Activated T-cell treated with anti-CD3 and anti-CD28 coated beads, Interleukin-2, amount 50 U/mL, for 24 hours (primary cell): Measurements from ENCODE around the gene GTF2I.
"Not testable (repeated sequence)": the region's sequence is repeated elsewhere in the genome, so short reads cannot be mapped to it uniquely, and the experiment has no call there.

Source experiments
- DNase-seq: peaks from one replicate; pipeline ENCODE4 v3.0.0-alpha.2; 2020
- H3K27ac Mint-ChIP-seq: 2 replicates; pipeline ENCODE4 v1.8.0; 2020; ENCODE audit warnings: mild to moderate bottlenecking, mixed read lengths
- H3K27me3 Mint-ChIP-seq: 2 replicates; pipeline ENCODE4 v1.8.0; 2020; ENCODE audit warnings: mixed read lengths
- H3K36me3 Mint-ChIP-seq: 2 replicates; pipeline ENCODE4 v1.8.0; 2020; ENCODE audit warnings: low read depth, mixed read lengths
- H3K4me1 Mint-ChIP-seq: 2 replicates; pipeline ENCODE4 v1.8.0; 2020; ENCODE audit warnings: low read depth, mixed read lengths
- H3K4me3 Mint-ChIP-seq: 2 replicates; pipeline ENCODE4 v1.8.0; 2020; ENCODE audit warnings: mild to moderate bottlenecking, moderate library complexity, mixed read lengths
- H3K9me3 Mint-ChIP-seq: 2 replicates; pipeline ENCODE4 v1.8.0; 2020; ENCODE audit warnings: mixed read lengths

Gene GTF2I

GRCh38 chr7:74766991-74767390, 109.5 kb downstream of the GTF2I start:
- not testable (repeated sequence) for DNase-seq, H3K27ac Mint-ChIP-seq, H3K9me3 Mint-ChIP-seq, H3K27me3 Mint-ChIP-seq, H3K4me3 Mint-ChIP-seq, H3K4me1 Mint-ChIP-seq, H3K36me3 Mint-ChIP-seq

GRCh38 chr7:74770062-74770461, 112.5 kb downstream of the GTF2I start:
- not testable (repeated sequence) for H3K36me3 Mint-ChIP-seq, DNase-seq, H3K27me3 Mint-ChIP-seq, H3K27ac Mint-ChIP-seq, H3K4me1 Mint-ChIP-seq, H3K9me3 Mint-ChIP-seq, H3K4me3 Mint-ChIP-seq

- DNase-seq, H3K4me3 Mint-ChIP-seq, H3K36me3 Mint-ChIP-seq, H3K9me3 Mint-ChIP-seq, H3K27me3 Mint-ChIP-seq, H3K27ac Mint-ChIP-seq, H3K4me1 Mint-ChIP-seq: not testable (repeated sequence)
Observed at GRCh38 chr7:74772093-74772492, 114.6 kb downstream of the GTF2I start.

DNA sequence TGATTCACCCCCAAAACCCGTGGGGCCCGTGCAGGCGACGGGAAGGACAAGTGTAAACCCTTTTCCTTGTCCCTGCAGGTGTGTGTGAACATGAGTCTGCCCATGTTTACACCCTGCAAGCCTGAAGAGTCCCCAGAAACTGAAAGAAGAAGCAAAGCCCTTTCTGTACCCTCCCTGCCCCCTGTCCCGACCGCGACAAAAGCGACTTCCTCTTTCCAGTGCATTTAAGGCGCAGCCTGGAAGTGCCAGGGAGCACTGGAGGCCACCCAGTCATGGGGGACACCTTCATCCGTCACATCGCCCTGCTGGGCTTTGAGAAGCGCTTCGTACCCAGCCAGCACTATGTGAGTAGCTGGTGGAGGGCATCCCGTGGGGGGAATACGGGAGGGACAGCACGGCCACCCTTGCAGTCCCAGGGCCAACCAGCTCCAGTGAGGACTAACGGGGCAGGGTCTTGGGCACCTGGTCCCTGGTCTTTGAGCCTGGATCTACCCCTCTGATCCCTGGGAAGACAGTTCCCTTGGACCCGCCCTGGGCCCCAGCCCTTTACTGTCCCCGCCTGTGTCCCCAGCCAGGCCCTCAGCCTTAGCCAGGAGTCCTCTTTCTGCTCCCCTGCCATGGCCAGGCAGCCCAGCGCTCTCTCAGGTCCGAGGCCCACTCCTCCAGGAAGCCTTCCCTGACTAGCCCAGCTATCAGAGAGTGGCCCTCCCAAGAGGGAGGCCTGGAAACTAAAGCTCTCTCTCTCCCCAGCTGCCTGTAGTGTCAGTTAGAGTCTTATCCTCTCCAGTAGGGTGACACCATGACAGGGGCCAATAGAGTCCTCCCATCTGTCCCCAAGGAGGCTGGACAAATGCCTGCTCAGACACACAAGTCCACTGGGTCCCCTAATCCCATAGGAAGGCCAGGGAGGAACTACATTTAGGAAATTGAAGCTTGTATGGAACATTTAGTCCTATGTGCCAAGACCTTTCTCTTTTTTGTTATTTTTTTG, 116.5 kb downstream of the GTF2I start, which contains the start of gene NCF1:
NCF1 (plus strand) TSS at position 252 of the 991 bp plus-strand sequence; CDS start at position 273, 21 bp downstream.
- not testable (repeated sequence) for H3K4me3 Mint-ChIP-seq, H3K4me1 Mint-ChIP-seq, H3K36me3 Mint-ChIP-seq, H3K9me3 Mint-ChIP-seq, H3K27ac Mint-ChIP-seq, H3K27me3 Mint-ChIP-seq, DNase-seq

DNA sequence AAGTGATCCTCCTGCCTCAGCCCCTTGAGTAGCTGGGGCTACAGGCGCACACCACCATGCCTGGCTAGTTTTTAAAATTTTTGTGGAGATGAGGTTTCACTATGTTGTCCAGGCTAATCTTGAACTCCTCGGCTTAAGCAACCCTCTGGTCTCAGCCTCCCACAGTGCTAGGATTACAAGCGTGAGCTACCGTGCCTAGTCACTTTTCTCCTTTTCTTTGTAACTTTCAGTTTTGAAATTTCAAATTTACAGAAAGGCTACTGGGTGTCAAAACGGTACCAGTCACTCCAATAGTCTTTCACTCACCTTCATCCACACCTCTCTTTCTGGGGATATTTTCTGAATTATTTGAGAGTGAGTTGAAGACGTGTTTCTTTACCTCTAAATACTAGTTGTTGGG, 117.6 kb downstream of the GTF2I start:
- H3K4me1 Mint-ChIP-seq, DNase-seq, H3K4me3 Mint-ChIP-seq, H3K27me3 Mint-ChIP-seq, H3K9me3 Mint-ChIP-seq, H3K27ac Mint-ChIP-seq, H3K36me3 Mint-ChIP-seq: not testable (repeated sequence)

- not testable (repeated sequence) for H3K27ac Mint-ChIP-seq, H3K4me1 Mint-ChIP-seq, H3K9me3 Mint-ChIP-seq, H3K4me3 Mint-ChIP-seq, H3K27me3 Mint-ChIP-seq, H3K36me3 Mint-ChIP-seq, DNase-seq
Observed at GRCh38 chr7:74779053-74779452, 121.5 kb downstream of the GTF2I start.

DNA sequence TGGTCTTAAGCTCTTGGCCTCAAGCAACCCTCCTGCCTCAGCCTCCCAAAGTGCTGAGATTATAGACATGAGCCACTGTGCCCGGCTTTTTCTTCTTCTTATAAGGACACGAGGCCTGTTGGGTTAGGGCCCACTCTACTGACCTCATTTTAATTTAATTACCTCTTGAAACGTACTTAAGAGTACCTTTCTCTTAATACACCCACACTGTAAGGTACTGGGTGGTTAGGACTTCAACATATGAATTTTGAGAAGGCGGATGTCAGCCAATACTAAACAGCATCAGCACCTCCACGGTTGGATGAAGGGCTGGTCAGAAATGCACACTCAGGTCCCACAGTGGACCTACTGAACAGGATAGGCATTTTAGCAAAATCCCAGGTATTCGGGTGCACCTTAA, 124.2 kb downstream of the GTF2I start:
- H3K27me3 Mint-ChIP-seq, H3K36me3 Mint-ChIP-seq, H3K4me3 Mint-ChIP-seq, H3K9me3 Mint-ChIP-seq, DNase-seq, H3K27ac Mint-ChIP-seq, H3K4me1 Mint-ChIP-seq: not testable (repeated sequence)

DNA sequence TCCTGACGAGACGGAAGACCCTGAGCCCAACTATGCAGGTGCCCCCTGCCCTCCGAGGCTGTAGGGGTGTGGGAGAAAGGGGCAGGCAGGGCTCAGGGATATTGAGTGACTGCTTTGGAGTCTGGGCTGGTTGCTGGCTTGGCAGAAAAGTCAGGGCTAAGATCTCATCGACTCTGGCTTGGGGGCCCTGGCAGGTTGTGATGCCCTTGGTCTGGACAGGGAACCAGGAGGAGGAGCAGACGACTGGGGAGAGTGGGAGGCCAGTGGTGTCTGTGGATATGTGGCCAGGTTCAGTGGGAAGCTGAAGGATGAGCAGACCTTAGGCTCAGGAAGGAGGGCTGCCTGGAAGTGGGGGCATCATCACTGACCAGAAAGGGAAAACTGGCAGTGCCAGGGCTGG, 126.1 kb downstream of the GTF2I start:
- not testable (repeated sequence) for H3K4me3 Mint-ChIP-seq, H3K27me3 Mint-ChIP-seq, H3K27ac Mint-ChIP-seq, H3K4me1 Mint-ChIP-seq, H3K9me3 Mint-ChIP-seq, DNase-seq, H3K36me3 Mint-ChIP-seq

GRCh38 chr7:74788369-74789150, 131.0 kb downstream of the GTF2I start:
- H3K27me3 Mint-ChIP-seq, H3K36me3 Mint-ChIP-seq, H3K9me3 Mint-ChIP-seq, H3K27ac Mint-ChIP-seq, H3K4me3 Mint-ChIP-seq, H3K4me1 Mint-ChIP-seq: not testable (repeated sequence)
- DNase-seq: peak; percentile 100

DNA sequence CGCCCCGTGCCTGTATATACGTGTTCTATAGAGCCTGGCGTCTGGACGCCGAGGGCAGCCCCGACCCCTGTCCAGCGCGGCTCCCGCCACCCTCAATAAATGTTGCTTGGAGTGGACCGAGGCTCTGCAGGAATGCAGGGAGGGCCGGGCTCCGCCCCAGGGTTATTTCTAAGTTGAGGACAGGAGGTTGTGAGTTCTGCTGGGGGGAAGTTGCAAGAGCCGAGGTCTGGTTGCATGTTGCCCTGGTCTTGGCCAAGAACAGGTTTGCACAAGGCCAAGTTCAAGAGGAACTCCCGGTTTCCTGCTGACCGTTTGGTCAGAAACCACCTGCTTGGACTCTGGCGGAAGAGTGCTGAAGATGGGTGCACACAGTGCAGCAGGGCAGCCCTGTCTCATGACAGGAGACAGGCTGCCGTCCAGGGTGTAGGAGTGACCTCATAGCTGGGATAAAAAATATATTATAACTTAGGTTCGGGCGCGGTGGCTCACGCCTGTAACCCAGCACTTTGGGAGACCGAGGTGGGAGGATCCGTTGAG, 131.8 kb downstream of the GTF2I start:
- not testable (repeated sequence) for H3K27ac Mint-ChIP-seq, H3K36me3 Mint-ChIP-seq, H3K4me3 Mint-ChIP-seq, H3K27me3 Mint-ChIP-seq, H3K4me1 Mint-ChIP-seq, DNase-seq, H3K9me3 Mint-ChIP-seq

GRCh38 chr7:74797848-74798622, 140.5 kb downstream of the GTF2I start:
- not testable (repeated sequence) for H3K27ac Mint-ChIP-seq, H3K9me3 Mint-ChIP-seq, H3K36me3 Mint-ChIP-seq, H3K4me1 Mint-ChIP-seq, H3K27me3 Mint-ChIP-seq, DNase-seq, H3K4me3 Mint-ChIP-seq

DNA sequence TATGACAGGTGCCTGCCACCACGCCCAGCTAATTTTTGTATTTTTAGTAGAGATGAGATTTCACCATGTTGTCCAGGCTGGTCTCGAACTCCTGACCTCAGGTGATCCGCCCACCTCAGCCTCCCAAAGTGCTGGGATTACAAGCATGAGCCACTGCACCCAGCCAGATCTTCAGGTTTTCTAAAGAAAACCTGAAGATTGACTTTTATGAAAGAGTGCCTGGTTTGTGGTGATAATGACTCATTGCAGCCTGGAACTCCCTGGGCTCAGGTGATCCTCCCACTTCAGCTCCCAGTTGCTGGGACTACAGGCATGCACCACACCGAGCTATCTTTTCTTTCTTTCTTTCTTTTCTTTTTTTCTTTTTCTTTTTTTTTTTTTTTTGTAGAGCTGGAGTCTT, 141.1 kb downstream of the GTF2I start:
- H3K27ac Mint-ChIP-seq, H3K4me1 Mint-ChIP-seq, H3K27me3 Mint-ChIP-seq, H3K9me3 Mint-ChIP-seq, H3K4me3 Mint-ChIP-seq, DNase-seq, H3K36me3 Mint-ChIP-seq: not testable (repeated sequence)
